Mesodermal cell (in vitro differentiated cells): ENCODE results near the gene DCAKD.

Experiments used
- H3K27ac ChIP-seq: 2 replicates; pipeline ENCODE4 v1.7.0; 2013; ENCODE audit warnings: mild to moderate bottlenecking, low read depth, low read length, moderate library complexity; ENCODE audit not compliant: severe bottlenecking
- H3K36me3 ChIP-seq: 2 replicates; pipeline ENCODE4 v1.7.1; 2013; ENCODE audit warnings: mild to moderate bottlenecking, low read length, moderate library complexity; ENCODE audit not compliant: control insufficient read depth, insufficient read depth
- H3K4me1 ChIP-seq: one replicate; pipeline ENCODE4 v1.7.1; 2013; ENCODE audit warnings: mild to moderate bottlenecking, low read length; ENCODE audit not compliant: insufficient read depth, control insufficient read depth, poor library complexity, severe bottlenecking
- H3K4me3 ChIP-seq: 2 replicates; pipeline ENCODE4 v1.7.0; 2013; ENCODE audit warnings: low read length, control low read depth, mild to moderate bottlenecking; ENCODE audit not compliant: insufficient read depth, poor library complexity, severe bottlenecking; ENCODE audit errors: extremely low read depth
- H3K9me3 ChIP-seq: 2 replicates; pipeline ENCODE4 v1.7.1; 2013; ENCODE audit warnings: mild to moderate bottlenecking, low read length, moderate library complexity; ENCODE audit not compliant: control insufficient read depth
- WGBS, 2 experiments: methylation state at CpG; one replicate each; pipeline ENCODE4 v1.1.5; 2013; ENCODE audit warnings: missing lambda C conversion rate in 2 of 2; ENCODE audit not compliant: insufficient coverage in 2 of 2; 5-methylcytosine and 5-hydroxymethylcytosine counted together

DCAKD gene

DNA sequence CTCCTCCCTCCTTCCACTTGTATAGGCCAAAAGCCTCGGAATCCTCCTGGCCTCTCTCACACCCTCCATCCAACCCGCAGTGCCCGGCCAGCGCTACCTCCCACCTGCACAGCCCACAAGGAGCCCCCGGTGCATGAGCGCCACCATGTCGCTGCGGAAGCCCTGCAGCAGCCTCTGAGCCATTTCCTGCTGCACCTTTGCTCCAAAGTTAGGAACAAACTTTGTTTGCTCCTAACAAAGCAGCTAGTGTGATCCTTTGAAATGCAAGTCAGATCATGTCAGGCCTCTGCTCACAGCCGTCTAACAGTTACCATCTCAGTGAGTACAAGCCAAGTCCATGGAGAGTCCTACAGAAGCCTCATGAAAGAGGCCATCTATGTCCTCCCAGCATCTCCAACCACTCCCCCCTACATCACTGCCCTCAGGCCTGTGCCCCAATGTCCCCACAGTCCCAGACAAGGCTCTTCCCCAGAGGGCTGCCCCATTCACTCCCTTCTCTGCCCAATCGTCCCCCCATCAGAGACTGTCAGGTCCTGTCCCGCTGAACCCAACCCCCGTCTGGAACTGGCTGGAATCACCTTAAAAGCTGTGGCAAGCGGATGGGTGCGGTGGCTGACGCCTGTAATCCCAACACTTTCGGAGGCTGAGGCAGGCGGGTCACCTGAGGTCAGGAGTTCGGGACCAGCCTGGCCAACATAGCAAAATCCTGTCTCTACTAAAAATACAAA, 7.5 kb downstream of the DCAKD start:
- no peak overlapping the region for H3K27ac ChIP-seq
- no peaks in the 10 kb centered on the region for H3K9me3 ChIP-seq
- H3K4me1 ChIP-seq = peaks cover 25% of the 10 kb centered on the region
- H3K4me3 ChIP-seq = no peak overlapping the region
- peaks cover 17% of the 10 kb centered on the region for H3K36me3 ChIP-seq
- 84 to 93% methylated on average over 14 to 16 of the region's 18 CpGs for WGBS, 2 experiments

DNA sequence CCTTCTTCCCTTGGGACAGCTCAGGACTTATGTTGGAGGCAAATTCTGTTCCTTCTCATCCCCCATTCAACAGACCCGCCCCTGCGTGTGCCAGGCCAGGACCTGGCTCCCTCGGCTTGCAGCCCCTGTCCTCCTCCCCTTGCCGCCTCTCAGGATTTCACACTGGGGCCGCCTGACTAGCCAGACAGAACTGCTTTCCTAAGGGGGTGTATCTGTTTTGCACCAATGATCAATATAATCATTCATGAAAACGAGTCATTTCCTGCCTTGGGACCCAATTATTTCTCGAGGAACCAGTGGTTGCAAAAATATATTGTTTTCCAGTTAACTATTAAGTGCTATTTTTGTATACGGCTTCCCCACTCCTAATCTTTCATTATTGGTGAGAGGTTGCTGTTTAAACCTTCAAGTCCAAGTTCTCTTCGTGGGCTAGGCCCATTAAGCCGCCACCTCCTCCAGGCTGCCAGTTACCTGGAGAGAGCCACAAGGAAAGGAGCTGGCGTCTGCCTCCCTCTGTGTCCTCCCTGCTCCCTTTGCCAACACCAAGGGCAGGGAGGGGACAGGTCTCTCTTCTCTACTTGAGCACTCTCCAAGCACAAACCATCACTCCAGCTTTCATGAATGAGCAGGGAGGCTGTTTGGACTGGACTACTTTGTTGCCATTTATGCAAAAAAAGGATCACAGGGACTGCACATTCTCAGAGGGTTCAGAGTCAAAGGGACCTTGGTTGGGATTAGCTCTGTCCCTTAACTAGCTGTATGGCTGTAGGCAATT, 8.9 kb downstream of the DCAKD start:
- peaks cover 21% of the 10 kb centered on the region for H3K4me1 ChIP-seq
- H3K27ac ChIP-seq = no peak overlapping the region
- no peak overlapping the region for H3K4me3 ChIP-seq
- peaks cover 17% of the 10 kb centered on the region for H3K36me3 ChIP-seq
- WGBS, 2 experiments = 88% methylated on average over 5 to 6 of the region's 11 CpGs
- H3K9me3 ChIP-seq = no peaks in the 10 kb centered on the region

DNA sequence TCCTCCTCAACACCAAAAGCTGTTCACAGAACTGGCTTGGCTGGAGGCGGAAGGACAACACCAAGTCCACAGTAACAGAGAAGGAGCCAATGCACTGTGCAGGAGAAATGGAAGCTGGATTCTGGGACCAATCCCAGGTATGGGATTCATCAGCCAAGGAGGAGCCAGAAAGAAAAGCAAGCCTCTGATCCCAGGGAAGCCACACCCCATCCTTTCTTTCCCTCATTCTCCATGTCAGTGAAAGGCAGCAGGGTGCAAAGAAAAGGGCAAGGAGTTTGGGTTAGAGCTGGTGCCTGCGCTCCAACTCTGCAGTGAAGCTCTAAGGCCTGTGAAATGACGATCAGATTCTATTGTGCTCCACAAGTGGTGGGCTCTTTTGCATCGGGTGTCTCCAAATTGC, 11.0 kb downstream of the DCAKD start:
- WGBS, 2 experiments = 52 to 71% methylated on average over 4 of the region's 4 CpGs
- Histone ChIP-seq H3K27ac (no peak overlapping the region), H3K4me3 (no peak overlapping the region), H3K36me3 (peaks cover 21% of the 10 kb centered on the region), H3K9me3 (no peaks in the 10 kb centered on the region), H3K4me1 (peaks cover 16% of the 10 kb centered on the region)

DNA sequence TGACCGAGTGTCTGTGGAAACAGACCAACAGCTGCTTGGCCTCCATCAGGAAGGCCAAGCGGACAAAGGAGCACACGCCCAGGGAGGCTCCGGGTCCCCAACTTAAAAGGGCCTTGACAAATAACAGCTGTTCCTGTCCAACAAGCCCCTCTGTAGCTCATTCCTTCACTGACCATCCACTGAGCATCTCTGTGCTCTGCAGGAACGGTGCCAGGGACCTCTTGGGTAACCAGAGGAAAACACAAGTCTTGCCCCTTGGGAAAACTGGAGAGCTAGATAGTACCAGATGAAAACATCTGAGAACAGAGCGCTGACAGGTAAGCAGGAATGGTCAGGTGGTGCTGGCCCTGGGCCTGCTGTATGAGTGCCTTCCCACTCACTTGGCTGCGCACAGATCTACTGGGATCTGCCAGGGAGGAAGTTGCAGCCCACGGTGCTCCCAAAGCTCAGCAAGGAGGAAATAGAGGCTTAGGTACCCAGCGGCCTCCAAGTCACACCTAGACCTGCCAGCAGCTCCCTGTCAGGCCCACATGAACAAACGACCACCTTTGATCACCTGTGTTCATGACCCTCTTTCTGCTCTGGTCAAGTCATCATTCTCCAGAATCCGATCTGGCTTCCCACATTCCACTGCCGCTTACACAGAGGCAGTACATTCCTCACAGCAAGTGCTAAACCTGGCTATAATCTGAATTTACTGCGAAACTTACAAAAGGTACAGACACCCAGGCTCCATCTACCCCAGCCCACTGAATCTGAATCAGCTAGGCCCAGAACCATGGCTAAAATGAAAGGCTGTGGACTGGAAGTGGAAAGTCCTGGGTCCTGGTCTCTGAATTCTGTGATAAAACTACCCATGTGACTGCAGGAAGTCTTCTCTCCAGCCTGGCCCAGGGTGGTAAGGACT, 12.5 kb downstream of the DCAKD start:
- no peak overlapping the region for H3K4me3 ChIP-seq
- peaks cover 14% of the 10 kb centered on the region for H3K4me1 ChIP-seq
- peaks cover 28% of the 10 kb centered on the region for H3K36me3 ChIP-seq
- 94 to 95% methylated on average over 9 to 13 of the region's 13 CpGs for WGBS, 2 experiments
- no peaks in the 10 kb centered on the region for H3K9me3 ChIP-seq
- H3K27ac ChIP-seq = peak overlapping the region; percentile 1

DNA sequence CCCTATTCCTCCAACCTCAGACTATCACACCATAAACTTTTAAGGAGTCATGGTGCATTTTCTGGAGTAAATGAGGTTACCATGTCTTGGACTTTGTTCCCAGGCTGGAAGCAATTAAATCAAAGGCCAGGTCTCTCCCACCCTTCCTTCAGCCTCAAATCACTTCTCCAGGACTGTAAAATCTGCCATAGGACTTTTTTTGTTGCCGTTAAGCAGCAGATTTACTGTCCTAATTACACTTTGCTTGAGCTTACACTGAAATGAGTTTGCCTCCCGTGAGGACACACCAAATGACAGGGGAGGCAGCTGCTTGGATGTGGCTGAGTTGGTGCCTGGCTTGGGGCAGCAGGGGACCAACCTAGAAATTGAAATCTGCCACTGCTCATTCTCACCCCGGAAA, 14.7 kb downstream of the DCAKD start:
- Histone ChIP-seq H3K4me1 (peaks cover 15% of the 10 kb centered on the region), H3K36me3 (peaks cover 33% of the 10 kb centered on the region), H3K4me3 (no peak overlapping the region), H3K9me3 (no peaks in the 10 kb centered on the region), H3K27ac (no peak overlapping the region)
- WGBS, 2 experiments = 79 to 90% methylated on average over 2 of the region's 3 CpGs

DNA sequence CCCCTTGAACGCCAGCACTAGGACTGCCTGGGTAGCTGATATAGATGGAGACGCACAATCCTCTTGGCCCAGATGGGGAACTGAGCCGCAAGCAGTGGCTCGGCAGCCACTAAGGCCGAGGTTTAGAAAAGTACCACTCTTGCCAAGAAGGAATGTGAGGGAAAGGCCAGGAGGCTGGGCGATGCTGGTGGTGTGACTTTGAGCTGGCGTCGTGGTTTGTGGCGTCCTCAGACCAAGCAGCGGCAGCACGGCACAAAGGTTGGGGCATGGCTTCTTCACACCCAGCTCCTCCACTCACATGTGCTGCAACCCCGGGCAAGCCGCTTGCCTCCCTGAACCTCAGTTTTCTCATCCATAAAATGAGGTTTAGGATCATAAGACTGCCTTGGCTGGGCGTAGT, 15.6 kb downstream of the DCAKD start:
- Histone ChIP-seq H3K4me1 (peaks cover 22% of the 10 kb centered on the region), H3K4me3 (no peak overlapping the region), H3K9me3 (no peaks in the 10 kb centered on the region), H3K36me3 (peaks cover 37% of the 10 kb centered on the region), H3K27ac (no peak overlapping the region)
- WGBS, 2 experiments = 93 to 97% methylated on average over 12 to 13 of the region's 14 CpGs

DNA sequence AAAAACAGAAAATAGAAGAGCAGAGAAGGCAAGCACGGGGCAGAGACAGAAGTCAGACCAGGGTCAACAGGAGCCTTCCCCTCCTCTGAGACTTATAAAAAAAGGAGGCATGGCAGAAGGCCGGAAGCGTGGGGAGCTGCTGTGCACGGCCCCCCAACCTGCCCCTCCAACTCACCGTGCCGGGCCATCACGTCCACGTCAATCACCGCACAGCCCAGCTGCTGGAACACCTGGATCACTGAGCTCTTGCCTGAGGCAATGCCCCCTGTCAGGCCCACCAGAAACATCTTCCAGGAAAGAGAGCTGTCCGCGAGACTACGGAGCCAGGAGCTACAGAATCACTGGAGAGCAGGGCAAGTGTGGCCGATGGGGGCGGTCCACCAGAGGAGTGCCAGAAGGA, 16.8 kb downstream of the DCAKD start:
- Histone ChIP-seq H3K9me3 (no peaks in the 10 kb centered on the region), H3K4me3 (no peak overlapping the region)
- 97% methylated on average over 14 of the region's 14 CpGs for WGBS, 2 experiments

DNA sequence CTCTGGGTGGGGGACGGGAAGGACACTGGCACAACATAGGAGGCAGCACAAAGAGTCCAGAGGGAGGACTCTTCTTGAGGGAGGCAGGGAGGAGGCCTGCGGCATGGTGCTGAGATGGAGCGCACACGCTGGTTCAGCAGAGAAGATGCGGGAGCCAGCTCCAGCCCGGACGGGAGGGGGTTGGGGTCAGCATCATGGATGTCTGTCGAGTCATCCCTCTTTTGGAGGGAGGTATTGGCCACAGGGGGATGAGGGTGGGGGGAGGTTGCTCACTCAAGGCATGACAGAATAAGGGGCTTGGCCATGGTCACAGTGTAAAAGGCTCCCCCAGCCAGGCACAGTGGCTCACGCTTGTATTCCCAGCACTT, 19.3 kb downstream of the DCAKD start:
- Histone ChIP-seq H3K4me3 (no peak overlapping the region), H3K27ac (peak overlapping the region; percentile 55), H3K4me1 (peaks cover 19% of the 10 kb centered on the region), H3K9me3 (no peaks in the 10 kb centered on the region), H3K36me3 (peaks cover 62% of the 10 kb centered on the region)
- WGBS, 2 experiments = 85 to 92% methylated on average over 6 to 9 of the region's 9 CpGs

More for the DNA sequence above, 16.8 kb downstream of the DCAKD start:
- H3K27ac ChIP-seq = no peak overlapping the region
- peaks cover 49% of the 10 kb centered on the region for H3K36me3 ChIP-seq
- H3K4me1 ChIP-seq = peaks cover 20% of the 10 kb centered on the region

DNA sequence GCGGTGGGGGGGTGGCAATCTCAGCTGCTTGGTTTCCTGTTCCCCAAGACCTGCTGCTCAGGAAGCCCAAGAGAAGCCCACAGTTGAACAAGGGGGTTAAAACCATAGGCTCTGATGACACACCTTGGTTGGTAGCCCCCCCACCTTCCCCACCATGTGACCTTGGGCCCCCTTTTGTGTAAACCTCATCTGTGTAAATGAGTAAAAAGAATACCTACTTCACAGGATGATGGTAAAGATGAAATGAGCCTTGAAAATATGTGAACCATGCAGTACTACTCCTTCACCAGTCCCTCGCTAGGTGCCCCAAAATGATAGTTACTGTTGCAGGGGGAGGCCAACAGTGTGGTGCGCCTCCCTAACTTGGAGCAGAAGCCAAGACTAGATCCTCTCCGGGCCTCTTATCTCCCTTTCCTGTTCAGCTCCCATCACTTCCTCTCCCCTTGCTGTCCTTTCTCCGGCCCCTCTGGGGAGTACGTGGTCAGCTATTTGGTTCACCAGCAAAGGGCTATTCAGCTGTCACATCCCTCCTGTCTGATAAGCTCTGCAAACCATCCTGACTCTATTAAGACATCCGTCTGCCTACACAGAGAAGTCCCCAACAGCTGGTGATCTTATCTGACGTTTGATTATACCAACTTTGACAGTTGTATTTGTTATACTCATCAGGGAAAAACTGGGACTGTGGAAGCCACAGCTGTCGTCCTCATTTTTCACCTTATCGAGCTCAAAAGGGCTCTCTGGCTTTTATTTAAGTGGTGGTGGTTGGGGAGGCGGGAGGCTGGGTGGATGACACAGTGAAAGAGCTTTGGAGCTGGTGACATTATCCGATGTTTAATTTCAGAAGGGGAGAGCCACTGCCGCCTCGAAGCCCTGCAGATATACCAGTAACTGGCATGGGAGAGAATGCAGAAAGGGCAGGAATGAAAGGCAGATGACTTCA, 19.9 kb downstream of the DCAKD start:
- peaks cover 19% of the 10 kb centered on the region for H3K4me1 ChIP-seq
- 85 to 87% methylated on average over 10 of the region's 14 CpGs for WGBS, 2 experiments
- no peak overlapping the region for H3K4me3 ChIP-seq
- H3K27ac ChIP-seq = peak overlapping the region; percentile 55
- no peaks in the 10 kb centered on the region for H3K9me3 ChIP-seq
- H3K36me3 ChIP-seq = peaks cover 68% of the 10 kb centered on the region

DNA sequence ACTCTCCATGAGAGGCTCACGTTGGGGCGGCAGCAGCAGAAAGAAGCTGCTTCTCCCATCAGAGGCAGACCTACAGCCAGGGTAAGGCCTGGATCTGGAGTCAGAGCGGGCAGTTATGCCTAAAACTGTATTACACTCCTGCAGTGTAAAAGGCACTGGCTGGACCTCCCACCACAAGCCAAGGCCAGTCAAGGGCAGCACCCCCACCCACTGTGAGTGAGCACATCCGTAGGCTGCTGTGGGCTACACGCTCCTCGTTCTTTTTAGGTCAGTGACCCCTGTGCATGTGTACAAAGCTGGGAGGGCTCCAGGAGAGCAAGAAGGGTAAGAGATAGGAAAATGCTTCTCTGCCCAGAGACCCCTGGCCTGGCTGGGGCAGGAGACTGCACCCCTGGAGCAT, 20.7 kb downstream of the DCAKD start:
- Histone ChIP-seq H3K4me3 (no peak overlapping the region), H3K4me1 (peaks cover 19% of the 10 kb centered on the region), H3K9me3 (no peaks in the 10 kb centered on the region), H3K36me3 (peaks cover 67% of the 10 kb centered on the region), H3K27ac (no peak overlapping the region)
- WGBS, 2 experiments = 90 to 97% methylated on average over 3 to 4 of the region's 6 CpGs
